Endometrium (tissue), 2 donors: ENCODE results near the gene SLC6A17.

Experiments used
- FAIRE-seq: peaks from 2 replicates; lab custom pipeline; 2012; peaks lifted over from hg19 to GRCh38; lab: Jason Lieb, UNC
- donor health status: control.
- donor health status: control.

Gene SLC6A17

DNA sequence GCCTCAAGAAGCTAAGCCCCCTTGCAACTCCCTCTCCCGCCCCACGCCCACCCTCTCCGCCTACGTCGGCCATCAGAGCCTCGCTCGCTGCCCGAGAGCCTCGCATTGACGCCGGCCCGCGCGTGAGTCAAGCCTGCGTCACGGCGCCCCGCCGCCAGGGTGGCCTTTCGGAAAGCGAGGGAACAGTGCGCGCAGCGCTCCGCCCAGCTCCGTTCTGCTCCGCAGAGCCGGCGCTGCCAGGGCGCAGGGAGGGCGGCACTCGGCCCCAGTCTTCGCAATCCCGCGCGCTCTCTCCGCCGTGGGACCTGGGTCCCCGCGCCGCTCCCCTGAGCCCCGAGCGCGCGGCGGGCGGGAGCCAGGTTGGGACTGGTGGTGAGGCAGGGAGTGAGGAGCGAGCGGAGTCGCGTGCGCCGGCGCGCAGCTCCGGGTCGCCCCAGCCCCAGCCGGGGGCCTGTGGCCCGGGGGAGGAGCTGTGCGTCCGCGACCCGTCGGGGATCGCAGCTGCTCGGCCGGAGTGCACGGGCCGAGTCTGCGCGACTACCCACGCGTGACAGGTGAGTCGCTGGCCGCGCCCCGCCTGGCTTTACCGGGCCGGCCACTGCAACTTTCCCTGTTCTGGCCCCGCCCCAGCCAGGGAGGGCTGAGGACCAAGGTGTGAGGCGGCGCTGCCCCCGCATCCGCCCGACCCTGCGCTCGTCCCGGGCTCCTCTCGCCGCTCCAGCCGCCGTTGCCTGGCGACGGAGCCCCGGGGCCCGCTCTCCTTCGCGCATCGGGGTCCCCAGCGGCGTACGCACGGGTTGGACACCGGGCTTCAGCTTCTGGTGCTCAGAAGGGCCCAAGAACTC, at the start of gene SLC6A17:
SLC6A17 (plus strand) TSS at position 165 of the 845 bp plus-strand sequence. CDS start 16,436 bp downstream, outside the sequence.
- FAIRE-seq = no peak

GRCh38 chr1:110102081-110102480, 48.2 kb upstream of the SLC6A17 start:
- FAIRE-seq = no peak

DNA sequence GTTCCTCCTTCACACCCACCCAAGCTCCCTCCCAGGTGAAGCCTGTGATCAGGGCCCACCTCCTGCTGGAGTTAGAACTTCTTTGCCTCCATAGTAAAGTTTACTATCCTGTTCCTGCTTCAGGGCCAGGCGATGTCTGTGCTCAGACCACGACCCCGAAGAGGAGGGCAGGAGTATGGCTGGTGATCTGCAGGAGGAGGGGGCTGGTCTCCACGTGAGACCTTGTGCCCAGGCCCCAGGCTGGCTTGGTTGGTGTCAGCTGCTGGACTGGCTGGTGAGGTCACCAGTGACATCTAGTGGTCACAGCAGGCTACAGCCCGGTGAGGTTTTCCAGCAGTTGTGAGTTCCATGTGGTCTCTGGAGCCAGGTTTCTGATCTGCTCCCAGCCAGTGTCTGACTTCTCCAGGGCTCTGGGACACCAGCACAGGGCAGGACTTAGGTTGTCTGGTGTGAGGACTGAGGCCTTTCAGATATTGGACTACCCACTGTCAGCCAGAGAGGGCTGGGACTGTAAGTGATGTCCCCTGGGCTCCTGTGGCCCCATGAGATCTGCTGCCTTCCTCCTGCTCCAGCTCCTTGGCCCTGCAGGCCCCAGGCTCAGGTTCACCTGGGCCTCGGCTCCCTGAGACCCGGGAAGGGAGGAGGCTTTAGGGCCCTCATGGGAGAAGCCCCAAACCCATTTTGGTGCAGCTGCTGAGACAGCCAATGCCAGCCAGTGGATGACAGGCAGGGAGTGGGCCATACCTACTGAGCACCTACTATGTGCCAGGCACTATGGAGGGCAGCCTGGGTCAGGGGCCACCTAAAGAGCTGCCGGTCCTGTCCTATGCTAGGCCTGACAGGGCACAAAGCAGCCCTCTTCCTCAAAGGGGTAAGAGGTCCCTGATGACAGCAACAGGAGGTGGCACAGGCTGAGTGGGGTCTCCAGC, 44.0 kb upstream of the SLC6A17 start:
- no peak for FAIRE-seq

- FAIRE-seq = no peak
Observed at GRCh38 chr1:110107867-110108469, 42.3 kb upstream of the SLC6A17 start.

- FAIRE-seq = no peak
Observed at GRCh38 chr1:110111081-110111480, 39.2 kb upstream of the SLC6A17 start.

GRCh38 chr1:110112143-110112542, 38.2 kb upstream of the SLC6A17 start, which contains the start of gene UBL4B:
TSS of gene UBL4B (plus strand) at chr1:110112443. CDS start at chr1:110112535, 92 bp downstream.
- FAIRE-seq = no peak

- FAIRE-seq = no peak
Observed at GRCh38 chr1:110112656-110113055, 37.6 kb upstream of the SLC6A17 start.

DNA sequence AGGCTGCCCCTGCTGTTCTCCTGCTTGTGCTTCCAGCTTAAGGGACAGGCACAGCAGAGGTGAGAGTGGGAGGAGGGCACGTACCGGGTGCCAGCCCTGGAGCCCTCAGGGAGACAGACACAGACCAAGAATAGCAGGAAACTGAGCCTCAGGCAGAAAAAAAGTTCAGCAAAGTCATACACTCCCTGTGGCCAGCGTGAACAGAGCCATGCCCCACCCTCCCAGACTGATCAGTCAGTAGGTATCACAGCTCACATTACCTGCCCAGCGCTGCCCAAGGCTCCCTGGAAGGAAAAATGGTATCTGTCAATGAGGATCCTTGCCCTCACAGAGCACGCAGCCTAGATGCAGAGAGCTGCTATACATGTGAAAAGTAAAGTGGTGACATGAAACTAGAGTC, 36.7 kb upstream of the SLC6A17 start:
- no peak for FAIRE-seq

DNA sequence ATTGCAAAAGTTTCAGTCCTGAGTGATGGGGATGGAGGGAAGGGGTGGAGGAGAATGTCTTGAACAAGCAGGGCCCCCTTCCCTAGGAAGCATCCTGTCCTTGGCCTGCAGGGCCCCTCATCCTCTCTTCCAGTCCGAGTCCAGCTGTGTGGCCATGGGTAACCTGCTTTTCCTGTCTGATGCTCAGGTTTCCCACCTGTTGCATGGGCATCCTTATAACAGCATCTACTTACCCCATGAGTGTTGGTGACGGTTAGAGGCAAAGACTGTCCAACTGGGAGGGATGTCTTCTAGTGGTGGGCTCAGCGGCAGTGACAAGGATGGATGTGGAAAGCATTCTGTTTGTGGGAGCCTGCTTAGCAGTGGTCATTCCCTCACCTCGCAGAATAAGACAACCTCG, 36.1 kb upstream of the SLC6A17 start:
- FAIRE-seq = no peak

- FAIRE-seq = no peak
Observed at GRCh38 chr1:110114784-110115183, 35.5 kb upstream of the SLC6A17 start.

- FAIRE-seq = no peak
Observed at GRCh38 chr1:110118636-110119396, 31.5 kb upstream of the SLC6A17 start.

- no peak for FAIRE-seq
Observed at GRCh38 chr1:110119843-110120242, 30.5 kb upstream of the SLC6A17 start.

DNA sequence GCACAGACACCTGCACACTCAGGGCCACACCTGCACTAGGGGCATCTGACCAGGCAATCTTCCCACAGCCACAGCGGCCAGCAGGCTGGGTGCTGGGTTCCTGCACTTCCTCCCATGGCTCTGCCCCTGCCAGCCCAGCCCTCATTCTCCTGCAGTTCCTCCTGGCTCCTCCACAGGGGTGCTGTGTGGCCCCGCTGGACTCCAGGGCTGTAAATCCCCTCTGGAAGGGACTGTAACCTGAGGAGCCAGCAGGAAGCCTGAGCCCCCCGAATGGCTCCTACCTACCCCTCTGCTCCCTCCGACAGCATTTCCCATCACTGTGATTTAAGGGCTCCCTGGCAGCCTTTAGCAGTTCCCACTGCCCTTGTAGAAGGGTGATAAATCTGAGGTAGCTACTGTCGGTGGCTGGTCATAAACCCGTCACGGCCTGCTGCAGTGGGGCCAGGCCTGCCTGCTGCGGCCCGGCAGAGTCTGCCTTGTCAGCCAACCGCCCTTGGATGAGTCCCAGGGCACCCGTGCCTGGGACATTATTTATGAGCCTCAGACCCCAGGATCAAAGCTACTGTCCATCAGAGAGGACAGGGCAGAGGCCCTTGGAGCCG, 29.2 kb upstream of the SLC6A17 start:
- FAIRE-seq = no peak

GRCh38 chr1:110123224-110123623, 27.1 kb upstream of the SLC6A17 start:
- no peak for FAIRE-seq

GRCh38 chr1:110125810-110126209, 24.5 kb upstream of the SLC6A17 start:
- FAIRE-seq = no peak

GRCh38 chr1:110130113-110130591, 20.1 kb upstream of the SLC6A17 start:
- FAIRE-seq = no peak

DNA sequence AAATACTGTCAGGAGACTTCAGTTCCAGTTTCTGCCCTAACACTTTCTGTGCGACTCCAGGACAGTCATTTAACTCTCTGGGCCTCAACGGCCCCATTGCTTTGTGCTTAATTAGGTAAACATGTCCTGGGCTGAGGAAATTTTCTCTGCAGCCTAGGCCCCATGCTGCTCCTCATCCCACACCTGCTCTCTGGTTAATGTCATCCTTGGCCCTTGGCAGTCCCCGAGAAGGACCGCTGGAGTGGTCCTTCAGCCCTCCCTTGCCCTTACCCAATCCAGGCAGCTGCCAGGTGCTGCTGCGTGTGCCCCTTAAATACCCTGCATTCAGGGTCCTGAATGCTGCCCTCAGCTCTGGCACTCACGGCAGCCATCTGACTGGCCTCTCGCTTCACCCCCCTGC, 19.3 kb upstream of the SLC6A17 start:
- FAIRE-seq = no peak

- FAIRE-seq = no peak
Observed at GRCh38 chr1:110132682-110133081, 17.6 kb upstream of the SLC6A17 start.

- FAIRE-seq = no peak
Observed at GRCh38 chr1:110133436-110133835, 16.9 kb upstream of the SLC6A17 start.

DNA sequence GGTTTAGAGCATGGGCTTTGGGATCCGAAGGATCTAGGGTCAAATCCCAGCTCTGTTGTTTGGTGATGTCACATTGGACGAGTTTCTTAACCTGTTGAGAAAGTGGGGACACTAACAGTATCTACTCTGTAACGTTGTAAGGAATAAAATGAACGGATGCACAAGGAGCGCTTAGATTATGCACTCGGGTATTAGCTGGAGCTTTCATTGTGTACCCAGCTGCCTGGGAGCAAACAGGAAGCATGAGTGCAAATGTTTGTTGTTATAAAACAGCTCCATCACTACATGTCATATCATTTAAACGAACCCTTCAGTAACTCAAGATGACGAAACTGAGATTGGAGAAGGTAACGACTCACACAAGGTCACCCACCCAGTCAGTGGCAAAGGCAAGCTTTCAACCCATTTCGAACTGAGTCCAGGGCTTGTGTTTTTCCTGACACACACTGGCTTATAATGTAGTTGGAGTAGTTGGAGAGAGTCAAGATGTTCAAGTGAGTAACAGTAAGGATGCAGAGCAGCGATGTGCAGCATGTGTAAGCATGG, 16.2 kb upstream of the SLC6A17 start:
- no peak for FAIRE-seq

DNA sequence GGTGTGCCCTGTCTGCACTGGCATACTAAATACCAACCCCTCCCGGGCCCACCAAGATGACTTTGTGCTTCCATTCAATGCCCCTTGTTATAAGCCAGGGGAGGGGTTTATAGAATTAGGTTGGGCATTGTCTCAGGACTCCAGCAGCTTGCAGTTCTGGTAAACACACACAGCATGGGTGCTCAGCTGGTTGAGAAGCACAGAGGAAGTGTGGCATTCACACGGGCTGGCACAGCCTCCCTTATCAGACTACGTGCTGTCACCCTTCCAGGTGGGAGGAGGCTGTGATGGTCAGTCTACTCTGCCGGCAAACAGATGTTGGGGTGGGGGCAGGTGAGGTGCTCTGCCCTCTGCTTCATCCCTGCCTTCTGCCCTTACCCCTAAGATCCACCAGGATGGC, 15.0 kb upstream of the SLC6A17 start:
- FAIRE-seq = no peak
